SK-N-SH (cell line): ENCODE data around the gene DENND5B. TPM values are rescaled to one million over a fixed set of nuclear protein-coding genes. Genes with fewer than 3 reads are reported as not detected.

Experiments used
- CTCF ChIP-seq: fragments of 200-600 bp; sonication (generic); IDR thresholded peaks from 2 replicates; pipeline ENCODE4 v1.6.1; 2017; ENCODE audit warnings: antibody characterized with exemption, mild to moderate bottlenecking, moderate library complexity
- ELF1 ChIP-seq: IDR thresholded peaks from 2 replicates; pipeline ENCODE4 v1.4.0; 2012
- EZH2phosphoT487 ChIP-seq: fragments of 200-600 bp; sonication (generic); IDR thresholded peaks from 2 replicates; pipeline ENCODE4 v1.6.1; 2017; ENCODE audit warnings: low read depth, mixed run types, mild to moderate bottlenecking, antibody characterized with exemption, moderate library complexity, borderline replicate concordance
- FOXM1 ChIP-seq: IDR thresholded peaks from 2 replicates; pipeline ENCODE4 v1.4.0; 2012; ENCODE audit warnings: low read depth, mild to moderate bottlenecking
- GABPA ChIP-seq: IDR thresholded peaks from 2 replicates; pipeline ENCODE4 v1.4.0; 2012; ENCODE audit warnings: low read depth, mild to moderate bottlenecking
- IRF3 ChIP-seq: fragments of 150-350 bp; IDR thresholded peaks from 2 replicates; pipeline ENCODE4 v1.6.1; 2016; ENCODE audit warnings: mild to moderate bottlenecking, low read depth, low read length
- JUND ChIP-seq: IDR thresholded peaks from 2 replicates; pipeline ENCODE4 v1.4.0; 2012
- POLR2AphosphoS5 ChIP-seq: IDR thresholded peaks from 2 replicates; pipeline ENCODE4 v1.6.1; 2012; ENCODE audit warnings: low read depth, low read length
- RAD21 ChIP-seq: IDR thresholded peaks from 2 replicates; pipeline ENCODE4 v1.6.1; 2012; ENCODE audit warnings: mild to moderate bottlenecking, low read length
- RCOR1 ChIP-seq: fragments of 150-350 bp; IDR thresholded peaks from 2 replicates; pipeline ENCODE4 v1.6.1; 2017; ENCODE audit warnings: antibody characterized with exemption, low read length
- REST ChIP-seq: IDR thresholded peaks from 2 replicates; pipeline ENCODE4 v1.6.1; 2012; ENCODE audit warnings: mild to moderate bottlenecking, low read depth, low read length, moderate library complexity
- RFX5 ChIP-seq: IDR thresholded peaks from 2 replicates; pipeline ENCODE4 v1.6.1; 2012; ENCODE audit warnings: mild to moderate bottlenecking, improper control_type of control experiment, low read length
- SIN3A ChIP-seq: IDR thresholded peaks from 2 replicates; pipeline ENCODE4 v1.6.1; 2012; ENCODE audit warnings: low read depth, mild to moderate bottlenecking, low read length, moderate library complexity, borderline replicate concordance
- TAF1 ChIP-seq: IDR thresholded peaks from 2 replicates; pipeline ENCODE4 v1.6.1; 2012; ENCODE audit warnings: low read depth, mild to moderate bottlenecking, low read length, moderate library complexity, borderline replicate concordance
- TCF12 ChIP-seq: IDR thresholded peaks from 2 replicates; pipeline ENCODE4 v1.4.0; 2012
- TEAD4 ChIP-seq: IDR thresholded peaks from 2 replicates; pipeline ENCODE4 v1.4.0; 2012; ENCODE audit warnings: mild to moderate bottlenecking, borderline replicate concordance; ENCODE audit not compliant: insufficient read depth
- YY1 ChIP-seq: IDR thresholded peaks from 2 replicates; pipeline ENCODE4 v1.4.0; 2012; ENCODE audit warnings: low read depth, mild to moderate bottlenecking
- polyA plus RNA-seq, 3 experiments: library from polyadenylated mRNA; depleted of rRNA; stranded (reverse); fragments of >200 nt; gene quantifications; 2 replicates each; pipeline ENCODE4 v1.2.3, GENCODE V29; 2012
- TF ChIP-seq, protein P1 (sequence below): fragments of 150-350 bp; IDR thresholded peaks from 2 replicates; pipeline ENCODE4 v1.6.1; 2017; ENCODE audit warnings: antibody characterized with exemption, low read length, low read depth, borderline replicate concordance
- TF ChIP-seq, protein P2 (sequence below): IDR thresholded peaks from 2 replicates; pipeline ENCODE4 v1.4.0; 2012; ENCODE audit warnings: low read depth, borderline replicate concordance

Gene DENND5B
- polyA plus RNA-seq, 1 of the 3 experiments (the other 2 are of a cell fraction) = 5.3 TPM

DNA sequence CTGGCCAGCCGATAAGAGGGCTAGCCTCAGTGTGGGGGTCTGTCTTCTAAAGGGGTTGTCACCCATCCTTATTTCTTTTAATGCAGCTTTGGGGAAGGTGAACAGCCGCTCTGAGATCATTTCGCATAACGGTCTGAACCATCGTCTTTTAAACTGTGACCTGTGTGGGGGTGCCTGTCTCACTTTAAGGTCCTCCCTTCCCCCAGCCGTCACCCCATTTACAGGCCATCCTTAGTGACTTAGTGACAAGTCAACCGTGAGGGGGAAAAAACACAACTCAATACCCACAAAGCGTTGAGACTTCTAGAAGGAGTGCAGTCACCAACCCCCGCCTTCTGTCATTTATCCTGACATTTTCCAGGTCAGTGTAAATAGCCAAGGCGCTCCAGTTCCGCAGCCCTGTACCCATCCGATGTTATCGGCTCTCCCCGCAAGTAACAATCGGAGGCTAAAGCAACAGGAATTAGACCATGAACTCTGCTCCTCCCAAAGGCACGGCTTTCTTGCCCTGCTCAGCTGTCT, 505 bp upstream of the DENND5B start (continued):
- TF ChIP-seq POLR2AphosphoS5 = no peak
- TF ChIP-seq, protein P1, sequence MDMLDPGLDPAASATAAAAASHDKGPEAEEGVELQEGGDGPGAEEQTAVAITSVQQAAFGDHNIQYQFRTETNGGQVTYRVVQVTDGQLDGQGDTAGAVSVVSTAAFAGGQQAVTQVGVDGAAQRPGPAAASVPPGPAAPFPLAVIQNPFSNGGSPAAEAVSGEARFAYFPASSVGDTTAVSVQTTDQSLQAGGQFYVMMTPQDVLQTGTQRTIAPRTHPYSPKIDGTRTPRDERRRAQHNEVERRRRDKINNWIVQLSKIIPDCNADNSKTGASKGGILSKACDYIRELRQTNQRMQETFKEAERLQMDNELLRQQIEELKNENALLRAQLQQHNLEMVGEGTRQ = no peak
- no peak for TF ChIP-seq TEAD4
- TF ChIP-seq ELF1 = no peak
- TF ChIP-seq, protein P2, sequence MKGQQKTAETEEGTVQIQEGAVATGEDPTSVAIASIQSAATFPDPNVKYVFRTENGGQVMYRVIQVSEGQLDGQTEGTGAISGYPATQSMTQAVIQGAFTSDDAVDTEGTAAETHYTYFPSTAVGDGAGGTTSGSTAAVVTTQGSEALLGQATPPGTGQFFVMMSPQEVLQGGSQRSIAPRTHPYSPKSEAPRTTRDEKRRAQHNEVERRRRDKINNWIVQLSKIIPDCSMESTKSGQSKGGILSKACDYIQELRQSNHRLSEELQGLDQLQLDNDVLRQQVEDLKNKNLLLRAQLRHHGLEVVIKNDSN = no peak
- no peak for TF ChIP-seq FOXM1
- TF ChIP-seq REST = no peak
- no peak for TF ChIP-seq EZH2phosphoT487
- TF ChIP-seq JUND = no peak
- TF ChIP-seq SIN3A = 0 out of 2 replicates have a peak, but pooled peaks have one; percentile 40
- TF ChIP-seq RCOR1 = 0 out of 2 replicates have a peak, but pooled peaks have one; percentile 17
- TF ChIP-seq CTCF = no peak
- TF ChIP-seq RFX5 = peak; percentile 23; the same call in 1 of the 2 replicates
- TF ChIP-seq TAF1 = no peak
- TF ChIP-seq RAD21 = no peak; the same call in 1 of the 2 replicates
- TF ChIP-seq YY1 = no peak
- TF ChIP-seq IRF3 = no peak
- TF ChIP-seq GABPA = no peak
- peak; percentile 87 for TF ChIP-seq TCF12
